H1 (cell line): ENCODE measurements around the gene SMIM13.

Source experiments
- CTCF ChIP-seq, 3 experiments: IDR thresholded peaks; 1 replicate in 2 of 3; 2 replicates in 1 of 3; pipeline versions ENCODE4 v1.5.1 to v1.6.1; 2011; ENCODE audit warnings: low read length in 3 of 3, mild to moderate bottlenecking in 3 of 3, inconsistent platforms in 2 of 3, low read depth in 1 of 3, moderate library complexity in 1 of 3; ENCODE audit not compliant: insufficient read depth in 1 of 3; ENCODE audit errors: control extremely low read depth in 1 of 3
- TBP ChIP-seq: IDR thresholded peaks from 2 replicates; pipeline ENCODE4 v1.6.1; 2011; ENCODE audit warnings: low read depth, low read length, improper control_type of control experiment
- TEAD4 ChIP-seq: IDR thresholded peaks from 2 replicates; pipeline ENCODE4 v1.6.1; 2012; ENCODE audit warnings: low read depth, low read length, inconsistent platforms, mixed read lengths

DNA sequence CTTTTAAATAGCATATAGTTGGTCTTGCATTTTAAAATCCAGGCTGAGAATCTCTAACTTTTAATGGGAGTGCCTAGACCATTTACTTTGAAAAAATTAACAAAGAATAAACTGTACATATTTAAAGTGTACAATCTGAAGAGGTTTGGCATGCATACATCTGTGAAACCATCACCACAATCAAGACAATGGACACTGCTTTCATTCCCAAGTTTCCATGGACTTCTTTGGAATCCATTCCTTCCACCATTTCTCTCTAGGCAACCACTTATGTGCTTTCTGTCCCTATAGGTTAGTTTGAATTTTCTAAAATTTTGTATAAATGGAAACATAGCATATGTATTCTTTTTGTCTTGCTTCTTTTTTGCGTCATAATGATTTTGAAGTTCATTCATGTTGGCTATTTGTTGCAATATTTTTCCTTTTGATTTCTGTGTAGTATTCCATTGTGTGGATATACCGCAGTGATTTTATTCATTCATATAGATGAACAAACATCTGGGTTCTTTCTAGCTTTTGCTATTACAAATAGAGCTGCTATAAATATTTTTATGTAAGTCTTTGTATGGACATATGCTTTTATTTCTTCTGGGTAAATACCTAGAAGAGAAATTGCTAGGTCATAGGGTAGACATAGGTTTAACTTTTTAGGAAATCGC is 88.0 kb downstream of the SMIM13 start:
- no peak for TF ChIP-seq TBP
- TF ChIP-seq TEAD4 = no peak
- no peak for TF ChIP-seq CTCF (IDR thresholded peaks at IDR 0.05; ENCODE audit: control extremely low read depth in 1 of 3, insufficient read depth in 1 of 3, low read depth in 1 of 3, low read length in 3 of 3)
